GM20000 (cell line): ENCODE measurements around the gene CSNK2A2.

Source experiments
- DNase-seq: peaks from one replicate; pipeline ENCODE4 v3.0.0; 2012; ENCODE audit warnings: low spot score
- TF ChIP-seq, protein P1 (sequence below): IDR thresholded peaks from 2 replicates; pipeline ENCODE4 v1.5.1; 2012; ENCODE audit warnings: mild to moderate bottlenecking, control low read depth; ENCODE audit errors: extremely low read depth, missing control alignments

Gene CSNK2A2

DNA sequence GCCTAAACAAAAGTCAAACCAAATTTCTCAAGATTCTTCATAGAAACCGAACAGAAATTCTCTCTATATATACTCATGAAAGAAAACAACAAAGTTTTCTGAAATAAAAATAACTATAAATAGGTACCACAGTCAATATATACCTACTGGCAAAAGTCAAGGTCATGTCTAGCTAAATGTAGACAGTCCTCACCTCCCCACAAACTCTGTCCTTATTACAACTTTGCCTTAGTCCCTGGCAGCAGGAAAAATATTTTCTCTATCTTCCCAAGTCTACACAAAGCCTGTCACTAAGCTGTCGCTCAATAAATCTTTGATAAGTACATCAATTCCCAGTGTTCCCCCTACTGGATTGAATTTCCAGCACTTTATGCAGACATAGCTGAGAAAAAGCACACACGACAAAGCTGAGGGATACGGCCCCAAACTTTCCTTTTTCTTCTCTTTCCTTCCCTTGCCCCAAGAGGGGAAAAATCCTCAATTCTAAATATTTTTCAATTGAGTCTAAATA is 71.4 kb downstream of the CSNK2A2 start:
- TF ChIP-seq, protein P1, sequence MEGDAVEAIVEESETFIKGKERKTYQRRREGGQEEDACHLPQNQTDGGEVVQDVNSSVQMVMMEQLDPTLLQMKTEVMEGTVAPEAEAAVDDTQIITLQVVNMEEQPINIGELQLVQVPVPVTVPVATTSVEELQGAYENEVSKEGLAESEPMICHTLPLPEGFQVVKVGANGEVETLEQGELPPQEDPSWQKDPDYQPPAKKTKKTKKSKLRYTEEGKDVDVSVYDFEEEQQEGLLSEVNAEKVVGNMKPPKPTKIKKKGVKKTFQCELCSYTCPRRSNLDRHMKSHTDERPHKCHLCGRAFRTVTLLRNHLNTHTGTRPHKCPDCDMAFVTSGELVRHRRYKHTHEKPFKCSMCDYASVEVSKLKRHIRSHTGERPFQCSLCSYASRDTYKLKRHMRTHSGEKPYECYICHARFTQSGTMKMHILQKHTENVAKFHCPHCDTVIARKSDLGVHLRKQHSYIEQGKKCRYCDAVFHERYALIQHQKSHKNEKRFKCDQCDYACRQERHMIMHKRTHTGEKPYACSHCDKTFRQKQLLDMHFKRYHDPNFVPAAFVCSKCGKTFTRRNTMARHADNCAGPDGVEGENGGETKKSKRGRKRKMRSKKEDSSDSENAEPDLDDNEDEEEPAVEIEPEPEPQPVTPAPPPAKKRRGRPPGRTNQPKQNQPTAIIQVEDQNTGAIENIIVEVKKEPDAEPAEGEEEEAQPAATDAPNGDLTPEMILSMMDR: no peak
- DNase-seq: no peak

DNA sequence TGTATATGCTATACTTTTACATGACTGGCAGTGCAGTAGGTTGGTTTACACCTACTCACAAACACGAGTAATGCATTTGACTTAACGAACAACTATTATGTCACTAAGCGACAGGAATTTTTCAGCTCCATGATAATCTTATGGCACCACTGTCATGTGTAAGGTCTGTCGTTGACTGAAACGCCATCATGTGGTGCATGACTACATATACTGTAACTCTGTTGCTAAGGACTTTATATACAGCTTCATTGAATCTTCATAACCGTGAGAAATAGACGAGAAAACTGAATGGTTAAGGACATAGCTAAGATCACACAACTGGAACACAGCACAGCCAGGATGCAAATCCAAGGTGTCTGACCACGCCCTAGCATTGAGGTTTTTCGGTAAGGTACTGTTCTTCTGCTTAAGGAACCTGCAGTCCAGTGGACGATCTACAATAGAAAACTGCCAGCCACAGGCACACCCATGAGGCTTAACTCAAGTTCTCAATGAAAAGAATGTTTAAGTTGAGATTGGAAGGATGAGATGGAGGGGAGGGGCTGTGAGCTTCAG is 72.0 kb downstream of the CSNK2A2 start:
- DNase-seq: no peak
- TF ChIP-seq, protein P1: no peak

DNA sequence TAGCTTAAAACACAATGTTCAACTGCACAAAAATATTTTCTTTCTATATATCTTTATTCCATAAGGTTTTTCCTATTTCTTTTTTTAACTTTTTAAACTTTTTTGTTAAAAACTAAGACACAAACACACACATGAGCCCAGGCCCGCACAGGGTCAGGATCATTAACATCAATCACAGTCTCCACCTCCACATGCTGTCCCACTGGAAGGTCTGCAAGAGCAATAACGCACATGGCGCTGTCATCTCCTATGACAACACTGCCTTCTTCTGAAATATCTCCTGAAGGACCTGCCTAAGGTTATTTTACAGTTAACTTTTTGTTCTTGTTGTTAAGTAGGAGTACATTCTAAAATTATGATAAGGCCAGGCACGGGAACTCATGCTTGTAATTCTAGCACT is 72.9 kb downstream of the CSNK2A2 start:
- TF ChIP-seq, protein P1: no peak
- DNase-seq: no peak

DNA sequence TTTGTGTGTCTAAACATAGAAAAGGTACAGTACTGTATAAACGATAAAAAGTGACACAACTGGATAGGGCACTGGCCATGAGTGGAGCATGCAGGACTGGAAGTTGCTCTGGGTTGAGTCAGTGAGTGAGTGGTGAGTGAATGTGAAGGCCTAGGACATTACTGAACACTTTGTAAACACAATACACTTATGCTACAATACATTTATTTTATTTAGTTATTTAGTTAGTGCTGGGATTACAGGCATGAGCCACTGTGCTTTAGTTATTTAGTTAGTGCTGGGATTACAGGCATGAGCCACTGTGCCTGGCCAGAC is 73.3 kb downstream of the CSNK2A2 start:
- TF ChIP-seq, protein P1: no peak
- DNase-seq: no peak

DNA sequence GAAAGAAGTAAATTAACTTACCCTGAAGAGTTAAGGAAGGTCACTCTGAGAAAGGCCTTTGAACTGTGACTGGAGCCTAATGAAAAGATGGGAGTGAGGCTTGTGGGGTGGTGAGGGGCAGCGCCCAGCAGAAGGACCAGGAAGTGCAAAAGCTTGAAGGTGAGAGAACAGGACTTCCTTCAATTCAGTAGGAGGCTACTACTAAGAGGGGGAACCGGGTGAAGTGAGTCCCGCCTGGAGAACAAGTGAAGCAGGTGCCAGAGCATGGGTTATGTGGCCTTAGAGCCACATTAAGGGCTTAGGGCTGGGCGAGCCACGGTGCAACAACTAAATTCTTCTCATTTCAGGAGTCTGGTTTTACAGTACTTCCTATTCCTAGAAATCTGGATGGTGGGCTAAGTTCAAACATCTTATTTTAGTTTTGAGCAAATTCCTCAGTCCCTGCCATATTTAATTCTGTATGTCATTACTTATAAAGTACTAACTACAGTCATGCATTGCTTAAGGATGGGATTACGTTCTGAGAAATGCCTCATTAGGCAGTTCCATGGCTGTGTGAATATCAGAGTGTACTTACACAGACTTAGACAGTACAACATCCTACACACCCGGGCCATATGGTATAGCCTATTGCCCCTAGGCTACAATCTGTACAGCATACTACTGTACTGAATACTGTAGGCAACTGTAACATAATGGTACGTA is 73.9 kb downstream of the CSNK2A2 start:
- DNase-seq: no peak
- TF ChIP-seq, protein P1: no peak

DNA sequence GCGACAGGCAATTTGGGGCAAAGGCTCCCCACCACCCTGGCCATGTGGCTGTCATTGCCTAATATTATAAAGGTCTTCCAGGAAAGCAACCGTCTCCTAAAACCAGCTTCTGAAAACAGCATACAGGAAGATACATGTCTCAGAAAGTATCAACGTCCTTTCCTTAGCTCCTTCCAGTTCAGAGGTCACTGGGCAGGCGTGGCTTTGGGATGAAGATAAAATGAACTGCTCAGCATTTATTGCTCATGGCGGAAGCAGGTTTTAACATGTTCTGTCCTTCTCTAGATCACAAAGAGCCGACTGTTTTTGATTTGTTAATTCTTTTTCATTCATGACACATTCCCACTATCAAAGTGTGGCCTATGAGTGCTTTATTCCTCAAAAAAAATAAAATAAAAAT is 76.8 kb downstream of the CSNK2A2 start:
- DNase-seq: no peak
- TF ChIP-seq, protein P1: no peak

DNA sequence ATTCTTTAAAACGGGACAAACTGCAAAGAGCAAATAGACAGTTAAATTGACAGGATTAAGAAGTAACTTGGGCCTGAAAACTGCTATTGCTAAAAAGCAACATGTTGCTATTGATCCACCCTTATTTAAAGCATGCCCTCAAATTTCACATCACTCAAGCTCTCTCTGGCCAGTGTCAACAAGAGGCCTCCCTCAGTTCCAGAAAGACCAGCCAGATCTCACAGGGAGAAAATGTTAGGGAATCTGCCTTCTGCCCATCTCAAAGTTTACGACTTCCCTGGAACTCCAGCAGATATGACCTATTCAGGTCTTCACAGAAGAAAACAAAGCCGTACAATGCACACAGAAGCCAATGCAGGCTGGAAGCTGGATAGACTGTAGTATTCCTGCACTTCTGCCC is 77.7 kb downstream of the CSNK2A2 start:
- TF ChIP-seq, protein P1: no peak
- DNase-seq: no peak
